GM20431 (cell line): Measurements from ENCODE around the gene EIF3L.

ENCODE experiments used
- in situ Hi-C: fragments of 300-500 bp; cut with MseI, MboI; formaldehyde crosslinking; loops from one replicate; pipeline ENCODE4 v1.15.0; 2020; ENCODE audit warnings: low sequenced_read_pairs; ENCODE audit not compliant: unreplicated experiment

EIF3L gene

DNA sequence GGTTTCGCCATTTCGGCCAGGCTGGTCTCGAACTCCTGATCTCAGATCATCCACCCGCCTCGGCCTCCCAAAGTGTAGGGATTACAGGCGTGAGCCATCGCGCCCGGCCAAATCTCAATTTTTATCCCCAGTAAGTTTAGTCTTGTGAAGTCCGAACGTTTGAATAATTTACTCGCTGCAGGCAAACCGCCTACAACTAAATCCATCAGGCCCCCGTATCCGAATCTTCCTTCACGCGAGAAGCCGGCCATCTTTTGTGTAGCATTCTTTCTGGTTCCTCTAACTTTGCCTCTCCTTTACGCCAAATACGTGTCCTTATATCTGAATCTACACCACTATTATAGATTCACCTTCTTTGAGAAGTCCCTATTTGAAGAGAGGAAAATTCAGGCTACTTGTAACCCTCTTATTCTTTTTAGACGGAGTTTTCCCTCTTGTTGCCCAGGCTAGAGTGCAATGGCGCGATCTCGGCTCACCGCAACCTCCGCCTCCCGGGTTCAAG is 581 bp upstream of the EIF3L start:
- in situ Hi-C loops: no loop called here

DNA sequence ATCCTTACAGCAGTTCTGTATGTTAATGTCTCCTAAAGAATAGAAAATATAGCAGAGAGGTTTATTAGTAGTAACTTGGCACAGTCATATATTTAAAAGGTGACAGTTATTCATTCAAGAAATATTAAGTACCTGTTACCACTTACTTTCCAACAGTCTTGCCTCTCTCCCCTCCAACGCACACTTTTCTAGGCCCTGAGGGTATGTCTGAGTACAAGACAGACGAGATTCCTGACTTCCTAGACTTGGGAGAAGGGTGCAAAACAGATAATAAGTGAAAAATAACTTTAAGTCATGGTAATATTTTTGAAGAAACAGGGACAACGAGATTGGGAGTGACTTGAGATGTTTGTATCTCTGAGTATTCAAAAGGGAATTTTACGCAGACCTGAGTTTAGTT is 1.6 kb downstream of the EIF3L start:
- in situ Hi-C loops: no loop called here

- in situ Hi-C loops: no loop called here
These were observed 3.2 kb downstream of the EIF3L start for GRCh38 chr22:37852418-37852817.

- in situ Hi-C loops: no loop called here
These were observed 5.7 kb downstream of the EIF3L start for GRCh38 chr22:37854946-37855345.

- in situ Hi-C loops: no loop called here
These were observed 6.2 kb downstream of the EIF3L start for GRCh38 chr22:37855462-37855861.

DNA sequence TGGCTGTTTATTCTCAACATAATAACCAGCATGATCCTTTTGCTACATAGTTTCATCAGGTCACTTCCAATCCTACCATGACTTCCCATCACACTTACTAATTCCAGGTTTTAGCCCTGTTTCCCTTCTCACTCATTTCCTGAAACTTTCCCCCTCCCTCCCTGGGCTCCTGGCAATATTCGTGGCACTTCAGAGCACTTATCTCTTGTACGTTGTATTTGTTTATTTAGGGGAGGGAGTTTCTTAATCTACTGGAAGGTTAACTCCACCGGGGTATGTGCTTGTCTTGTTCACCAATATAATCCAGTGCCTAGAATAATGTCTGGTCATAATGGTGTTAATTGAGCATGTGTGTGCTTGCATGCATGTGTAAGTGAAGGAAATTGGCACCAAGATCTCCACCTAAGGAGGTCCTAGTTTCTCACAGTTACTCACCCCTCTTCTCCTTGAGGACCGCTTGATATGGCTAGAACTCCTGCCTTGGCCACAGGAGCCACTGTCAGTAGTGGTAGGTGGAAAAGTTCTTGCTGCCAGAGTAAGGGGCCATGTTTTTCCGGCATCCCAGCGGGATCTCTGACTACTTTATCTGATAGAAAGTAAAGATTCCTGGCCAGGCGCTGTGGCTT is 11.7 kb downstream of the EIF3L start:
- in situ Hi-C loops: no loop called here

GRCh38 chr22:37862570-37863325 is 13.5 kb downstream of the EIF3L start:
- in situ Hi-C loops: no loop called here

GRCh38 chr22:37865510-37865909 is 16.3 kb downstream of the EIF3L start:
- in situ Hi-C loops: no loop called here

GRCh38 chr22:37870273-37870672 is 21.1 kb downstream of the EIF3L start:
- in situ Hi-C loops: no loop called here

DNA sequence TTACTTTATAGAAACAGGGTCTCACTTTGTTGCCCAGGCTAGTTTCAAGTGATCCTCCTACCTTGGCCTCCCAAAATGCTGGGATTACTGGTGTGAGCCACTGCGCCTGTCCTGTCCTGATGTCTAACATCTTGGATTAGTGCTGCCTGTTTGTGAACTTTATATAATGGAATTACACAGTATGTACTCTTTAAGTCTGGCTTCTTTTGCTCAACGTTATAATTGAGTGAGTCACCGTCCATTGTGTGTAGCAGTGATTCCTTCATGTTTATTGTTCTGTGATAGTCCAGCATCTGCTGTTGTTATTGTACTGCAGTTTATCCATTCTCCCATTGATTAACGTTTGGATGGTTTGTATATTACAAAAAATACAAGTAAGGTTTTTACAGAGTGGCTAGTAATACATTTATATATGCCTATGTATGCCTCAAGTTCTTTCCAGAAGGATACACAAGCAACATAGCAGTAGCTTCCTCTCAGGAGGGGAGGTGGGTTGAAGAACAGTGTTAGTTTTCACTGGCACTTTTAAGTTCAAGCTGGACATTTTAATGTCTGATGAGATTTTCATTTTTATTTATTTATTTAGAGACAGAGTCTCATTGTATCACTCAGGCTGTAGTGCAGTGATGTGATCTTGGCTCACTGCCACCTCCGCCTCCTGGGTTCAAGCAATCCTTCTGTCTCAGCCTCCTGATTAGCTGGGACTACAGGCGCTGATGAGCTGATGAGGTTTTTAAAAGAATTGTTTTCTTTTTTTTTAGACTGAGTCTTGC is 31.6 kb downstream of the EIF3L start:
- in situ Hi-C loops: no loop called here

DNA sequence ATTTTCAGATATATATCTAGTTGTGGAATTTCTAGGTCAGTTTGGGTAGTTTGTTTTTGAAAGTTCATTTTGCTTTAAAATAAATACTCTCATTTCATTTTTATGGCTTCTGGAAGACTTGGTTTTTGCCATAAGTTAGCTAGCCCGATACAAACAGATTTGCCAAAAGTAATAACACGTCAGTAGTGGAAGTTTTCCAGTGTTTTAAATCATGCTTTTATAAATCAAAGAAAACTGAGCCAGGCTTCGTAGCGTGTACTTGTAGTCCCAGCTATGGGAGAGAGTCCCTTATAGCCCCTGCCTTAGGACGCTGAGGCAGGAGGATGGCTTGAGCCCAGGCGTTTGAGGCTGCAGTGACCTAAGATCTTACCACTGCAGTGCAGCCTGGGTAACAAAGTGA is 35.2 kb downstream of the EIF3L start:
- in situ Hi-C loops: no loop called here

- in situ Hi-C loops: no loop called here
These were observed 38.6 kb downstream of the EIF3L start for GRCh38 chr22:37887584-37888378.

GRCh38 chr22:37891926-37892325 is 42.7 kb downstream of the EIF3L start:
- in situ Hi-C loops: no loop called here

- in situ Hi-C loops: no loop called here
These were observed 43.5 kb downstream of the EIF3L start for GRCh38 chr22:37892566-37893335.

- in situ Hi-C loops: no loop called here
These were observed 44.4 kb downstream of the EIF3L start for GRCh38 chr22:37893583-37893983.

- in situ Hi-C loops: no loop called here
These were observed 45.9 kb downstream of the EIF3L start for GRCh38 chr22:37894939-37895670.

DNA sequence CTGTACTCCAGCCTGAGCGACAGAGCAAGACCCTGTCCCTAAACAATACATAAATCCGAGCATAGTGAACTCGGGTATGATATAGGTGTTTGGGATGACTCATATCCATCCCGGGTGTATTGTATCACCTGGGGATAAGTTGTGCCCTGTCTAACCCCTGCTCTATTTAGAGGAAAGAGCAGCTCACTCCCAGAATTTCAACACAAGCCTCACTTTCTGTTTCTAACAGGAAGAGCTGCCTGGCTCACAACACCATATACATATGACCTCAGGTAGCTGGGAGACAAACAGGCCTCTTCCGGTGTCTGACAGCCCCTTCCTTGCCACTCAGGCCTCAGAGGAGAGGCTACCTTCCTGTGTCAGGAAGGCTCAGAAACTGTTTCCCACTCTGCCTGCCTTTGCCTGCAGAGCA is 47.0 kb downstream of the EIF3L start:
- in situ Hi-C loops: no loop called here

- in situ Hi-C loops: no loop called here
These were observed 47.7 kb downstream of the EIF3L start for GRCh38 chr22:37896939-37897338.

DNA sequence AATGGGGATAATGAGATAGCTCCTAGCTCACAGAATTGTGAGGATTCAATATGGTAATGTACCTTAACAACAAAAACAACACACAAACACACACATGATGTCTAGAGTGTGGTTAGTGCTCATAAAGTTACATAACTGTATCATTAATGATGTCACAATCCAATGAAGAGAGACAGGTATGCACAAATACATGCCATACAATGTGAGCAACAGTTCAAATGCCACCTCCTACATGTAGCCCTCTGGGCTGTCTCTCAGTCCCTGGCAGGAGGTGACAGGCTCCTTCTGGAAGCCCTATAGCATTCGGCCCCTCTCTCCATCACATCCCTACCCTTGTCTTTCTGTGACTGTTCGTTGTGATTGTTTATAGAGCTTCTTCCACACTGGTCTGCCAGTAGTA is 48.6 kb downstream of the EIF3L start:
- in situ Hi-C loops: no loop called here
